Measurements from ENCODE around the gene NOPCHAP1. TPM values are rescaled to one million over a fixed set of nuclear protein-coding genes. Genes with fewer than 3 reads are reported as not detected.

Gene NOPCHAP1
- total RNA-seq, 1 donor from 2014 or later = 15.1 TPM

- intact Hi-C loops (cut with micrococcal nuclease) = no loop called here
Observed at GRCh38 chr12:105018012-105018411, 31.9 kb downstream of the NOPCHAP1 start.

- intact Hi-C loops (cut with micrococcal nuclease) = no loop called here
Observed at GRCh38 chr12:105018776-105019175, 32.7 kb downstream of the NOPCHAP1 start.

- intact Hi-C loops (cut with micrococcal nuclease) = no loop called here
Observed at GRCh38 chr12:105020241-105020962, 34.3 kb downstream of the NOPCHAP1 start.

DNA sequence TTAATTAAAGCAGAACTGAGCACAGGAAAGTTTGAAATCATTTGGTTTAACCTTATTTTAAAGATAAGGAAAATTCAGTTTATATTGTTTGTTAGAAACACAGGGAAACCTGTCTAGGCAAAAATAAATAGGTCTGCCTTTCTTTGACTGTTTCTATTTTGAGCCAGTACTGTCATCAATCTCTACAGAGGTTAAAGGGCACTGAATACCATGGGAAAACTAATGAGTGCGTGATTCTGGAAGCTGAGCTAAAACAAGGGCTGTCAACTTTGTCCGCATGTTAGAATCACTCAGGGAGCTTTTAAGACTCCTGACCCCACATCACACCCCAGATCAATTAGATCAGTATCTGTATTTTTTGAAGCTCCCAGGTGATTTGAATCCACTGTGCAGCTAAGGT is 38.8 kb downstream of the NOPCHAP1 start:
- intact Hi-C loops (cut with micrococcal nuclease) = no loop called here

GRCh38 chr12:105025890-105026289 is 39.8 kb downstream of the NOPCHAP1 start:
- intact Hi-C loops (cut with micrococcal nuclease) = no loop called here

DNA sequence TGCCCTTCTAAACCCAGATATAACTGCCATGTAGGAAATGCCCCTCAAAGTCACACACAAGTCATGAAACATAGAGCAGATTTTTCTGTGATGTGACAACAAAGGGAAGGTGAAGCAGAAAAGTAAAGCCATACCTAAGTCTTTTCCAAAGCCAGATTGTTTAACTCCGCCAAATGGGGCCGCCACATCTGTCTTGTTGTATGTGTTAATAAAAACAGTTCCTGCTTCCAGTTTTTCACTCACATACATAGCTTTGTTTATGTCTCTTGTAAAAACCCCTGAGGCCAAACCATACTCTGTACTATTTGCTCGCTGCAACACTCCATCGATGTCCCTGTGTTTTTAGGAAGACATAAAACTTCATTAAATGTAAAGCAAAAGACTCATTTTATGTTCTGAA is 40.3 kb downstream of the NOPCHAP1 start:
- intact Hi-C loops (cut with micrococcal nuclease) = no loop called here

GRCh38 chr12:105030820-105031807 is 45.0 kb downstream of the NOPCHAP1 start:
- intact Hi-C loops (cut with micrococcal nuclease) = no loop called here

- intact Hi-C loops (cut with micrococcal nuclease) = no loop called here
Observed at GRCh38 chr12:105032703-105033357, 46.7 kb downstream of the NOPCHAP1 start.

- intact Hi-C loops (cut with micrococcal nuclease) = no loop called here
Observed at GRCh38 chr12:105033851-105034250, 47.7 kb downstream of the NOPCHAP1 start.

Other genes with a start within 250 kb of the NOPCHAP1 start
- gene SLC41A2, start 28.0 kb upstream of the NOPCHAP1 start, total RNA-seq = 20.0 and 22.3 TPM in 2 replicates
- gene ALDH1L2, start 98.1 kb downstream of the NOPCHAP1 start, total RNA-seq = 0.78 and 1.2 TPM in 2 replicates
- gene WASHC4, start 121.4 kb downstream of the NOPCHAP1 start, total RNA-seq = 52.8 and 58.7 TPM in 2 replicates
- 25.4 and 26.0 TPM in 2 replicates for gene APPL2, start 249.9 kb downstream of the NOPCHAP1 start, total RNA-seq